Naive B cell (primary cell): ENCODE measurements around the gene DNAJB8. TPM values are rescaled to one million over a fixed set of nuclear protein-coding genes. Genes with fewer than 3 reads are reported as not detected.
A peak's percentile ranks its signal among the peaks of the same experiment; 100 is the strongest.

Experiments used
- ATAC-seq, 2 donors: fragments of 150-1000 bp; cut with Tn5 transposase; 2 replicates each; pipeline ENCODE4 v1.10.0; 2021; ENCODE audit warnings: low read depth in 2 of 2, mild to moderate bottlenecking in 2 of 2, moderate library complexity in 2 of 2
- DNase-seq: peaks from one replicate; pipeline ENCODE4 v3.0.0; 2022
- H3K27ac Mint-ChIP-seq, 6 donors: one replicate each; pipeline ENCODE4 v1.8.0; 2020 to 2022; ENCODE audit warnings: mild to moderate bottlenecking in 6 of 6, mixed read lengths in 6 of 6, moderate library complexity in 5 of 6, inconsistent platforms in 2 of 6
- H3K27me3 Mint-ChIP-seq, 3 donors: one replicate each; pipeline ENCODE4 v1.8.0; 2021 to 2022; ENCODE audit warnings: mixed read lengths in 3 of 3, mild to moderate bottlenecking in 1 of 3
- H3K36me3 Mint-ChIP-seq, 2 donors: one replicate each; pipeline ENCODE4 v1.8.0; 2020 to 2022; ENCODE audit warnings: mixed read lengths in 2 of 2, inconsistent platforms in 1 of 2, mild to moderate bottlenecking in 1 of 2
- H3K4me1 Mint-ChIP-seq, 3 donors: one replicate each; pipeline ENCODE4 v1.8.0; 2020 to 2022; ENCODE audit warnings: mixed read lengths in 3 of 3, inconsistent platforms in 1 of 3, mild to moderate bottlenecking in 1 of 3, moderate library complexity in 1 of 3
- H3K4me3 Mint-ChIP-seq, 8 donors: one replicate each; pipeline ENCODE4 v1.8.0; 2020 to 2022; ENCODE audit warnings: mild to moderate bottlenecking in 8 of 8, mixed read lengths in 8 of 8, moderate library complexity in 8 of 8, inconsistent platforms in 2 of 8
- H3K9me3 Mint-ChIP-seq, 7 donors: one replicate each; pipeline ENCODE4 v1.8.0; 2020 to 2022; ENCODE audit warnings: mixed read lengths in 7 of 7, mild to moderate bottlenecking in 5 of 7, inconsistent platforms in 2 of 7, moderate library complexity in 1 of 7
- polyA plus RNA-seq, 6 donors: library from polyadenylated mRNA; unstranded; fragments of 300-500 nt; fragmentation: Illumina TruSeq; gene quantifications; one replicate each; pipeline ENCODE4 v1.2.3, GENCODE V29; 2021; ENCODE audit warnings: low read depth in 6 of 6

DNAJB8 gene
- polyA plus RNA-seq, 6 donors from 2014 or later, result not detected

DNA sequence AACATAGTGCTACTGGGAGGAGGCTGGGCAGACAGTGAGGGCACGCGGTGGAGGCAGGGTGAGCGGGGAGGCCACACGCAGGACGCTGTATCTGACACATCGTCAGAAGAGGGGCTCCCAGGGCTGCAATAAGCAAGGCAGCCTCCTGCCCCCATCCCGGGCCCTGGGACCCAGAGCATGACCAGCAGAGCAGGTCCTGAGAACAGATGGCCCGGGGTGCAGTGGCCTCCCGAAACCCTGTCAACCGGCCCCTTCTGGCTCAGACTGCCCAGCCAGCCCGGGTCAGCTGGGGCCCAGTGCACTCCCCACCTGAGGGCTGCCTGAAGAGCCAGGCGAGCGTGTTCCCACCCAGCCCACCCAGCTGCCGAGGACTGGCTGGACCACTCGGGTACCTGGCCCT lies 37.4 kb downstream of the DNAJB8 start:
- Mint-ChIP-seq H3K27me3 (peaks cover 37 to 68% (median 60%) of the 10 kb centered on the region in 3 donors), H3K36me3 (peaks cover 0 to 11% of the 10 kb centered on the region in 2 donors), H3K4me3 (no peak overlapping the region), H3K9me3 (peaks cover 0 to 3% (median 0%) of the 10 kb centered on the region in 7 donors), H3K4me1 (peaks cover 9 to 12% (median 10%) of the 10 kb centered on the region in 3 donors), H3K27ac (peak overlapping the region in 1 of 6 donors; percentile 64)
- ATAC-seq (no peak), DNase-seq (no peak)

DNA sequence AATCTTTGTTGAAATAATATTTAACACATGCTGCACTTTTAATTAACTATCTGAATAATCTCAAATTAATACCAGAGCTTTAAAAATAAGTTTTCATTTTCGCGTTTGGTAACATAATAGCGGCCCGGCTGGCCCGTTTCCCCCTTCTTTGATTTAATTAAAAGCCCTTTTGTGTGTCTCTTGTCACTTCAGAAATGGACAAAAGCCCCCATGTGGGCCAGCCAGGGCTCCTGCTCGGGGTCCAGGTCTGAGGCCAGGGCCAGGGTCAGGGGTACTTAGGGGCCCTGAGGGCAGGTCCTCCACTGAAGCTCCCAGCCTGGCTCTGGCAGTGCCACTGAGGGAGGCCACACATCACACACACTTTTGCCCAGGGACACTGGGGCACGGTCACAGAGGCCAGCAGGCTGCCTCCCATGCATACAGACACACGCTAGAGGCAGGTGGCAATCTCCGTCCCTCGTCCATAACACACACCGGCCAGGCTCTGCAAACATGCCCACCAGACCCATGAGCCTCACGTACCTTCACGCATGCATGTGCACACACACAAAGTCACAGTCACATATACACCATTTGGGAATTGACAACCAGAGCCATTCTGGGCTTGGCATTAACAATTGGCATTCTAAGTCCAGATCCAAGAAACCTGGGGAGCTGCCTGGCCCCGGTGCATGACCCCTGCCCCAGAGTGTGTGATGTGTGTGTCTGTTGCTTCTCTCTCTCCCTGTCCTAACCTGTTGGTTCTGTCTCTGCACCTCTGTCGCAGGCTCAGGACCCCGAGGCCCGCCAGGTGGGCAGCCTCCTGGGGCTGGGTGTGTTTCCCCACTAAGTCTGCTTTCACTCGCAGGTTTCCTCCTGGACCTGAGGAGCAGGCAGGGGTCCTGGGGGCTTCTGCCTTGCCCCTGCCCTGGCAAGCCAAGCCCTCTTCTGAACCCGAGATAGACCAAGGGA lies 38.5 kb downstream of the DNAJB8 start:
- Mint-ChIP-seq H3K4me3 (peak overlapping the region in 3 of 8 donors; percentile 30 to 71 (median 32)), H3K36me3 (peaks cover 0 to 11% of the 10 kb centered on the region in 2 donors), H3K27ac (peak overlapping the region in 1 of 6 donors; percentile 13), H3K9me3 (no peaks in the 10 kb centered on the region), H3K4me1 (peaks cover 8 to 10% (median 9%) of the 10 kb centered on the region in 3 donors), H3K27me3 (peaks cover 32 to 59% (median 51%) of the 10 kb centered on the region in 3 donors)
- DNase-seq (no peak), ATAC-seq (no peak)

DNA sequence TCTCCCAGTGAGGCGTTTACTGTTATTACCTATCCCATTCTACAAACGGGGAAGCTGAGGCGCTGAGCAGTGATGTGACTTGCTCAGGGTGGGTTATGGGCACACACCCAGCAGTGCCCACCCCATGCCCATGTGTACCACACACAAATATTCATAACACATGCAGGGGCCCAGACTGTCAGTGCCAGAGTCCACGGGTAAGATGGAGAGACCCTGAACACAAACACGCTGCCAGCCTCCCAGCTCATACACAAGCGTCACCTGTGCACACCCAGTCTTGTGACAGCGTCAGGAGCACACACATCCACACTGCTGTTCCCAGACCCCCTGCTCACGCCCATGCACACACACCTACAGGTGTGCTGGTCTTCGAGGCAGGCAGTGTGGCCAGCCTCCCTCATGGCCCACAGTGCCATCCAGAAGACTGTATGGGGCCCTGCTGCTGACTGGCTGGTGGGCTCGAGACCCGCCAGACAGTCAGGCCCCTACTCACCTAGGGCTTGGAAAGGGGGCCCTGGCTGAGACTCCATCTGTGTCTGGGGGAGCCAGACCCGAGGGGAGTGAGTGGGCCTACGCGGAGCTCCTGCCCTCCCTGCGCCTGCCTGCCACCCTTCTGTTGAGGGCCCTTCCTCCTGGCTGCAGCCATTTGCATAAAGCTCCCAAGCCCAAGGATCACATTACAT lies 39.4 kb downstream of the DNAJB8 start:
- H3K4me3 Mint-ChIP-seq, result peak overlapping the region in 6 of 8 donors; percentile 3 to 50 (median 24)

DNA sequence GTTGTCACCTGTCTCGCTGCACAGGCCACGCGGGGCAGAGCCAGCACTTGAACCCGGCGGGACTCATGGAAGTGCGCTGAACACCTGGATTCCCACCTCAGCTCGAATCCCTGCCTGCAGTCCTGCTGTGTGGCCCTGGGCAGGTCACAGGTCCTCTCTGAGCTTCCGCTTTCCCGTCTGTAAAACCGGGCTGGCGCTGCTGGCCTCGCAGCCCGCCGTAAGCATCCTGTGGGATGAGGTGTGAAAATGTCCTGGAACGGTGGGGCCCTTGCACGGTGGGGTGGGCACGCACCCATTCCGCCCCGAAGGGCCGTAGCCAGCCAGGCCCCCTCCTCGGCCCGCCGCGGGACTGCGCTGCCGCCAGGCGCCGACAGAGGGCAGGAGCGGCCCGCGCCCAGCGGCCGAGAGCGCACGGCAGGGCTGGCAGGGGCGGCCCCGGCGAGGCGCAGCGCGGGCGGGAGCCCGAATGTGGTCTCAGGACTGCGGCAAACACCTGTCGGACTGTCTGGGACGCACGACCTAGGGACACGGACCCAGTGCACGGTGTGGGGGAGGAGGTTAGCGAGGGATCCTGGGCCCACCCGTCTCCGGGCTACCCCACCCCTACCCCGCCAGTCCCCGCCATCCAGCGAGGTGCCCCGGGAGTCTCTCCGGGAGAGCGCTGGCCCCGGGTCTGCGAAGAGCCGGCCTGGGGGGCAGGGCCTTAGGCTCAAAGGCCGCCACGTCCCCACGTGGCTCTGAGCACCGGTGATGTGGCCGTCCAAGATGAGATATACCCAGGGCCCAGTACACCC lies 40.4 kb downstream of the DNAJB8 start:
- peak; percentile 87 to 90 for ATAC-seq
- peaks cover 0 to under 1% of the 10 kb centered on the region in 2 donors for H3K36me3 Mint-ChIP-seq
- H3K9me3 Mint-ChIP-seq, result no peaks in the 10 kb centered on the region
- no peak overlapping the region for H3K27ac Mint-ChIP-seq
- no peak overlapping the region for H3K4me3 Mint-ChIP-seq
- H3K27me3 Mint-ChIP-seq, result peaks cover 21 to 45% (median 38%) of the 10 kb centered on the region in 3 donors
- peak; percentile 44 for DNase-seq
- no peaks in the 10 kb centered on the region for H3K4me1 Mint-ChIP-seq

More for the DNA sequence above, 39.4 kb downstream of the DNAJB8 start:
- Mint-ChIP-seq H3K27ac (no peak overlapping the region), H3K4me1 (peaks cover 6 to 9% (median 7%) of the 10 kb centered on the region in 3 donors), H3K27me3 (peaks cover 30 to 55% (median 48%) of the 10 kb centered on the region in 3 donors), H3K9me3 (no peaks in the 10 kb centered on the region), H3K36me3 (peaks cover 0 to 10% of the 10 kb centered on the region in 2 donors)
- no peak for ATAC-seq
- no peak for DNase-seq

DNA sequence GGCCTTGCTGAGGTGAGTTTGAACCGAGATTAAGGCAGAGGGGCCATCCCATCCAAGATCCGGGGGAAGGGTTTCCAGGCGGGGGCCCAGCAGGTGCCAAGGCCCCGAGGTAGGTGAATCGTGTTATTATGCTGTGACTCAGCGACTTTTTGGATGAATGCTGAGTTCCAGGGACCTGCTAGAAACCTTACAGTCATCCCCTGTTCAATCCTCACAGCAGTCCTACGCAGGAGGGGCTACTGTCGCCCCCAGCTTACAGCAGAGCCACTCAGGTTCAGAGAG lies 40.9 kb downstream of the DNAJB8 start:
- Mint-ChIP-seq H3K27me3 (peaks cover 17 to 40% (median 32%) of the 10 kb centered on the region in 3 donors), H3K4me3 (peak overlapping the region in 1 of 8 donors; percentile 51)

DNA sequence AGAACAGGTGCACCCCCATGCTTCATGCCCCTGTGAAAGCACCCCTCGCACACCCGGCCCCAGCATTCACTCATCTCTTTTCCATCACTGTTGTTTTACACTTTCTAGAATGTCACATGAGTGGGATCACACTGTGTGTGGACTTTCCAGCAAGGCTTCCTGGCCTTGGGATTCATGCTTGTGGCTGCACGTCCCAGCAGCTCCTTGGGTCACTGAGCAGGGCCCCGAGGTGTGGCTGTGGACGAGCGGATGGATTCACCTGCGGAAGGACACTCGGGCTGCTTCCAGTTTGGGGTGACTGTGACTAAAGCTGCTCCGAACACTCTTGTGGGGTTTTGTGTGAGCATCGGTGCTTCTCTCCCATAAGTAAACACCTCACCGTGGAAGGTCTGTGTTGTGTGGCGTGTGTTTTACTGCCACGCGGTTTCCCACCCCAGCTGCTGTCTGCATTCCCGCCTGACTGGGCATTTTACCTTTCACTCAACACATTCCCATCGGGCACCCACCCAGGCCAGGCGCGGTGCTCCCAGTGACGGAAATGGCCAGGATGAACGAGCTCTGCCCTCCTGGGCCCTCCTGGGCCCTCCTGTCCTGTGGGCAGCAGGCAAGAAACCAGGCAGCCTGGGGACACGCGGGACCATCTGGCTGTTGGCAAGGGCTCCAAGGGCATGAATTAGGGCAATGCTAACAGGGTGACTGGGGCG lies 41.4 kb downstream of the DNAJB8 start:
- Mint-ChIP-seq H3K4me3 (peak overlapping the region in 1 of 8 donors; percentile 51), H3K36me3 (no peaks in the 10 kb centered on the region), H3K9me3 (no peaks in the 10 kb centered on the region), H3K27me3 (peaks cover 12 to 35% (median 27%) of the 10 kb centered on the region in 3 donors), H3K27ac (peak overlapping the region in 2 of 6 donors; percentile 49 to 58), H3K4me1 (no peaks in the 10 kb centered on the region)
- DNase-seq (no peak), ATAC-seq (no peak)

More for the DNA sequence above, 40.9 kb downstream of the DNAJB8 start:
- no peaks in the 10 kb centered on the region for H3K9me3 Mint-ChIP-seq
- no peaks in the 10 kb centered on the region for H3K36me3 Mint-ChIP-seq
- no peak overlapping the region for H3K27ac Mint-ChIP-seq
- ATAC-seq (no peak), DNase-seq (no peak)
- H3K4me1 Mint-ChIP-seq, result no peaks in the 10 kb centered on the region

DNA sequence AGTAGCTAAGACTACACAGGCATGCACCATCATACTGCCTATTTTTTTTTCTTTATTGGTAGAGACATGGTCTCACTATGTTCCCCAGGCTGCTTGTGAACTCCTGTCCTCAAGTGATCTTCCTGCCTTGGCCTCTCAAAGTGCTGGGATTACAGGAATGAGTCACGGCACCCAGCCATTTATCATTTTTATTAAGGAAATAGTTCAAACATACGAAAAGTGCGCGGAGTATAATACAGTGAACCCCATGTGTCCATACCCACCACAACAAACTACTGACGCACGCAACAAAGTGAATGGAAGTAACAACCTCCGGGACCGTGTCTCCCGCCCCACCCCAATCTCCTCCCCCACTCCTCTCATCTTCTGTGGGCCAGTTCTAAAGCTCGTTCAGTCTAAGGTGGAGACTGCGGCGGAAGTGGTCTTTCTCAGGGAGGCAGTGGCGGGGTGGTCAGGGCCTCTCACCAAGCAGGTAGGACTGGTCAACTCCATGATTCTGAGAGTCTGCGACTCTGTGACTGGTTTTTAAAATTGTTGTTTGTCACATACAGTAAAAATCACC lies 42.1 kb downstream of the DNAJB8 start:
- Mint-ChIP-seq H3K27ac (peak overlapping the region in 1 of 6 donors; percentile 58), H3K27me3 (peaks cover 6 to 28% (median 20%) of the 10 kb centered on the region in 3 donors), H3K9me3 (no peaks in the 10 kb centered on the region), H3K4me1 (no peaks in the 10 kb centered on the region), H3K4me3 (no peak overlapping the region), H3K36me3 (no peaks in the 10 kb centered on the region)
- no peak for ATAC-seq
- no peak for DNase-seq

DNA sequence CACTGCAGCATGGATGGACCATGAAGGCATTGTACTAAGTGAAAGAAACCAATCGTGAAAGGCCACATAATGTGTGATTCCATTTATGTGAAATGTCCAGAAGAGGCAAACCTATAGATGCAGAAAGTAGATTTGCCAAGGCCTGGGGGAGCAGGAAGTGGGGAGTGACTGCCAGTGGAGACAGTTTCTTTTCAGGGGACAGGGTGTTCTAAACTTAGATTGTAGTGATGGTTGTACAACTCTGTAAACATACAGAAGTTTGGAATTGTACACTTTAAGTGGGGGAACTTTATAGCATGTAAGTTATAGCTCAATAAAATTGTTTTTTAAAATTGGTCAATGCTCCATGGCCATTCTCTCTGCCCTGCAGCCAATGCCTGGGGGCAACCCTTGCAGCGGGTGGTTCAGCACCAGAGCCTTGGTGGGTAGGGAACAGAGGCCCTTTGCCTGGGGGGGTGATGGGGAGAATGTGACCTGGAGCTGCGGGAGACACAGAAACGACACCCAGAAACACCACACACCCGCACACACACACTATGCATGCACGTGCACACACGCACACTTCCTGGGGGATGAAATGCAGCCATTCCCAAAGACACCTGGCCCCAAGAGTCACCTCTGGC lies 43.1 kb downstream of the DNAJB8 start:
- Mint-ChIP-seq H3K4me1 (no peaks in the 10 kb centered on the region), H3K4me3 (peak overlapping the region in 1 of 8 donors; percentile 40), H3K36me3 (no peaks in the 10 kb centered on the region), H3K27ac (no peak overlapping the region), H3K9me3 (peaks cover 0 to 4% (median 0%) of the 10 kb centered on the region in 7 donors), H3K27me3 (peaks cover 4 to 18% (median 11%) of the 10 kb centered on the region in 3 donors)
- no peak for DNase-seq
- no peak for ATAC-seq

DNA sequence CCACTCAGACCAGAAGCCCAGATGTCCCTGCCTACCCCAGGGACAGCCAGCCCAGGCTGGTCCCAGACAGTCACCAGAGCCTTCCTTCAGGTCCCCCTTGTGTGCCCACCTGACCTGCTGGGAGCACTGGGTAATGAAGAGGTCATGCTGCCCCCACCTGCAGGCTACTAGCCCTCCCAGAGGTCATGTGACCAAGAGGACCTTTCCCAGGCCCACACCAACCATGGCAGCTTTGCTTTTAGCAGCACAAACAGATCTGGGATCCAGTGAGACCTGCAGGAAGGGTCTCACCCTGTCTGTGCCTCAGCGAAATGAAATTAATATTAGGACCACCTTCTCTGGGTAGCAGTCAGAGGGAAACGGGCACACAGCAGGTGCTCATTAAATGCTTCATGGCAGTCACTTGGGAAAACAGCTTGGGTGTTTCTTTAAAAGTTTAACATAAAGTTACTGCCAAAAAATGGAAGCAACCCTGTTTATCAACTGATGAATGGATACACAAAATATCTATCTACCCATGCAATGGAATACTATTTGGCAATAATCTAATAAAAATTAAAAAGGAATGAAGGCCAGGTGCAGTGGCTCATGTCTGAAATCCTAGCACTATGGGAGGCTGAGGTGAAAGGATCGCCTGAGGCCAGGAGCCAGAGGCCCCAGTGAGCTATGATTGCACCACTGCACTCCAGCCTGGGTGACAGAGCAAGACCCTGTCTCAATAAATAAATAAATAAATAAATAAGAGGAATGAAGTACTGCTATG lies 43.7 kb downstream of the DNAJB8 start:
- peaks cover 0 to 11% (median 4%) of the 10 kb centered on the region in 3 donors for H3K27me3 Mint-ChIP-seq
- peaks cover 0 to 5% (median 0%) of the 10 kb centered on the region in 7 donors for H3K9me3 Mint-ChIP-seq
- H3K36me3 Mint-ChIP-seq, result no peaks in the 10 kb centered on the region
- DNase-seq (no peak), ATAC-seq (no peak)
- no peak overlapping the region for H3K4me3 Mint-ChIP-seq
- no peak overlapping the region for H3K27ac Mint-ChIP-seq
- no peaks in the 10 kb centered on the region for H3K4me1 Mint-ChIP-seq

DNA sequence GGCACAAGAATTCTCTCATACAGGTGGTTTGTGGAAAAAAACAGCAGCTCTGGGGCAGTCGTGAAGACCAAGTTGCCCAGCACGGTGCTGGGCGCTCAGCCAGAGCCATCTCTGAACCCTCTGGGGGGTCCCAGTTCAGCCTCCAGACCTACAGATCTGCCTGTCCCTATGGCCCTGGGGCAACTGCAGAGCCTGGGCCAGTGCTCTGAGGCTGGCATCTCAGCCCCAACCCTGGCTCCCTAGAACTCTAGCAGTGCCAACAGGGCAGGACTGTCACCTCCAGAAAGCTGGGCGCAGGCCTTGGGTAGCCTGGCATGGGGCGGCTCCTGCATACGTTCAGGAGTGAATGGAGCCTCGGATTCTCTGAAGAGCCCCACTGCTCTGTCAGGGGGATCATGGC lies 44.7 kb downstream of the DNAJB8 start:
- Mint-ChIP-seq H3K27me3 (peaks cover 0 to 2% (median 0%) of the 10 kb centered on the region in 3 donors), H3K27ac (peak overlapping the region in 1 of 6 donors; percentile 86), H3K36me3 (no peaks in the 10 kb centered on the region), H3K4me3 (no peak overlapping the region), H3K9me3 (peaks cover 0 to 5% (median 0%) of the 10 kb centered on the region in 7 donors), H3K4me1 (no peaks in the 10 kb centered on the region)
- ATAC-seq (no peak), DNase-seq (no peak)

DNA sequence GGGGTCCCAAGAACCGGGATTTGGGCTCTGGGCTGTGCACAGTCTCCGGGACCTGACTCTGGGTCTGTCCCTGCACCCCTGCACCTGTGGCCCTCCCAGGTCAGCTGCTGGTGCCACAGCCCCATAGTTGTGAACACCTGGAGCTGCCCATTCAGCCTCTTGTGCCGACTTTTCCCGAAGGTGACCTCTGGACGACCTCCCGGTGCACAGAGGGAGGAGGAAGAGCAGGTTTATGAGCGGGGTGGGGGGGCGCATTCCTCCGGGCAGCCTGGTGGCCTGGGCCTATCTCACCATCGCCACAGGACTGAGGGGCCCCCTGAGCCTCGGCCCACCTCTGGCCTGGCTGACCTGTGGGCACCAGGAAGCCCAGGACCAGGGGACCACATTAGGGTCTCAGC lies 45.3 kb downstream of the DNAJB8 start:
- H3K27me3 Mint-ChIP-seq, result no peaks in the 10 kb centered on the region

More for the DNA sequence above, 45.3 kb downstream of the DNAJB8 start:
- no peak overlapping the region for H3K27ac Mint-ChIP-seq
- H3K9me3 Mint-ChIP-seq, result peaks cover 0 to 5% (median 0%) of the 10 kb centered on the region in 7 donors
- H3K4me3 Mint-ChIP-seq, result no peak overlapping the region
- no peaks in the 10 kb centered on the region for H3K36me3 Mint-ChIP-seq
- no peaks in the 10 kb centered on the region for H3K4me1 Mint-ChIP-seq
- ATAC-seq (no peak), DNase-seq (no peak)
